PC-3 (cell line): ENCODE results near the gene ASCL1. TPM values are rescaled to one million over a fixed set of nuclear protein-coding genes. Genes with fewer than 3 reads are reported as not detected.

Source experiments
- ATAC-seq: fragments of 200-7000 bp; cut with Tn5 transposase; 2 replicates; pipeline ENCODE4 v1.9.1; 2020; ENCODE audit warnings: mild to moderate bottlenecking, moderate library complexity
- BruUV-seq: library from RNA; stranded (reverse); fragments of 400-500 nt; replicated peaks from 2 replicates; lab custom pipeline; 2021; lab: Mats Ljungman, UMichigan
- CTCF ChIA-PET: fragments of 300-600 bp; sonication (Branson Sonifier 250); formaldehyde crosslinking; loops from one replicate; lab custom pipeline; 2022; ENCODE audit warnings: antibody characterized with exemption; lab: Charles Lee
- POLR2A ChIA-PET: fragments of 300-600 bp; sonication (Branson Sonifier 250); formaldehyde crosslinking; loops from one replicate; lab custom pipeline; 2022; ENCODE audit warnings: antibody characterized with exemption; ENCODE audit not compliant: unreplicated experiment; lab: Charles Lee
- DNase-seq: peaks from one replicate; pipeline ENCODE4 v3.0.0-alpha.2; 2015
- H2AFZ ChIP-seq: fragments of 300-600 bp; sonication (generic); 2 replicates; pipeline ENCODE4 v1.6.0; 2016; ENCODE audit warnings: antibody characterized with exemption, low read length
- H3F3A ChIP-seq: fragments of 300-600 bp; sonication (generic); one replicate; pipeline ENCODE4 v1.6.0; 2017; ENCODE audit warnings: antibody characterized with exemption, low read length, control low read depth, mild to moderate bottlenecking; ENCODE audit not compliant: unreplicated experiment
- H3K27ac ChIP-seq: fragments of 300-600 bp; sonication (generic); 2 replicates; pipeline ENCODE4 v1.5.1; 2016; ENCODE audit warnings: mild to moderate bottlenecking, low read length
- H3K27me3 ChIP-seq: fragments of 300-600 bp; sonication (generic); 2 replicates; pipeline ENCODE4 v1.6.1; 2016; ENCODE audit warnings: low read length, mixed read lengths
- H3K36me3 ChIP-seq: fragments of 300-600 bp; sonication (generic); 2 replicates; pipeline ENCODE4 v1.6.1; 2016; ENCODE audit warnings: low read depth, mixed run types, low read length, mixed read lengths
- H3K4me1 ChIP-seq: fragments of 300-600 bp; sonication (generic); 2 replicates; pipeline ENCODE4 v1.5.1; 2016; ENCODE audit warnings: low read length; ENCODE audit not compliant: insufficient read depth
- H3K4me2 ChIP-seq: fragments of 300-600 bp; sonication (generic); 2 replicates; pipeline ENCODE4 v1.6.0; 2016; ENCODE audit warnings: low read length
- H3K4me3 ChIP-seq: fragments of 300-600 bp; sonication (generic); 2 replicates; pipeline ENCODE4 v1.5.1; 2016; ENCODE audit warnings: mild to moderate bottlenecking, low read length, mixed read lengths
- H3K79me2 ChIP-seq: fragments of 300-600 bp; sonication (generic); 2 replicates; pipeline ENCODE4 v1.6.1; 2017; ENCODE audit warnings: low read length, mixed read lengths
- H3K9ac ChIP-seq: fragments of 300-600 bp; sonication (generic); 2 replicates; pipeline ENCODE4 v1.6.0; 2016; ENCODE audit warnings: mild to moderate bottlenecking, low read length
- H3K9me2 ChIP-seq: fragments of 300-600 bp; sonication (generic); replicated peaks from 2 replicates; pipeline ENCODE4 v1.6.1; 2016; ENCODE audit warnings: mixed run types, low read length, mixed read lengths
- H3K9me3 ChIP-seq: fragments of 300-600 bp; sonication (generic); 2 replicates; pipeline ENCODE4 v1.6.1; 2016; ENCODE audit warnings: low read length, mixed read lengths
- H4K20me1 ChIP-seq: fragments of 300-600 bp; sonication (generic); 2 replicates; pipeline ENCODE4 v1.6.1; 2016; ENCODE audit warnings: low read length, mixed read lengths
- CTCF ChIP-seq: fragments of 300-600 bp; sonication (generic); conservative IDR thresholded peaks from 2 replicates; pipeline ENCODE4 v1.5.1; 2017; ENCODE audit warnings: antibody characterized with exemption, low read depth, mild to moderate bottlenecking, low read length
- EZH2 ChIP-seq: fragments of 300-600 bp; sonication (generic); IDR thresholded peaks from one replicate; pipeline ENCODE4 v1.6.1; 2017; ENCODE audit warnings: antibody characterized with exemption, mild to moderate bottlenecking, low read length; ENCODE audit not compliant: unreplicated experiment
- EZH2phosphoT487 ChIP-seq: fragments of 300-600 bp; sonication (generic); IDR thresholded peaks from 2 replicates; pipeline ENCODE4 v1.6.1; 2018; ENCODE audit warnings: mild to moderate bottlenecking, antibody characterized with exemption, low read length, borderline replicate concordance
- intact Hi-C: fragments of 100-400 bp; cut with micrococcal nuclease; formaldehyde crosslinking; loops from 2 replicates; pipeline ENCODE4 v1.9.0; 2023
- total RNA-seq: library from RNA; depleted of rRNA; stranded (reverse); fragments of >200 nt; gene quantifications from 2 replicates; pipeline ENCODE4 v1.2.3, GENCODE V29; 2014

Gene ASCL1
- total RNA-seq, 1 experiment from 2014 or later, result not detected

GRCh38 chr12:102965281-102966155 lies 8.0 kb downstream of the ASCL1 start:
- no peaks in the 10 kb centered on the region for H3K4me1 ChIP-seq

GRCh38 chr12:102966200-102966863 lies 8.9 kb downstream of the ASCL1 start:
- ChIA-PET POLR2A (no interaction called here), CTCF (no interaction called here)
- H3K4me2 ChIP-seq, result no peak overlapping the region
- no peak for TF ChIP-seq CTCF
- no peaks in the 10 kb centered on the region for H4K20me1 ChIP-seq
- DNase-seq, result no peak
- H3K27ac ChIP-seq, result no peak overlapping the region
- H3K27me3 ChIP-seq, result peaks cover 48% of the 10 kb centered on the region
- no peak overlapping the region for H3K4me3 ChIP-seq
- H3K9me3 ChIP-seq, result peaks cover 4% of the 10 kb centered on the region; the same call in 1 of the 2 replicates
- no peaks in the 10 kb centered on the region for H3K79me2 ChIP-seq
- H2AFZ ChIP-seq, result no peak overlapping the region
- BruUV-seq, result no TSS peak
- no peaks in the 10 kb centered on the region for H3K4me1 ChIP-seq
- no peaks in the 10 kb centered on the region for H3K36me3 ChIP-seq
- intact Hi-C loops, result no loop called here
- H3F3A ChIP-seq, result no peaks in the 10 kb centered on the region
- ATAC-seq, result no peak
- no peak overlapping the region for H3K9ac ChIP-seq
- H3K9me2 ChIP-seq, result no peaks in the 10 kb centered on the region

More at GRCh38 chr12:102965281-102966155, 8.0 kb downstream of the ASCL1 start:
- Histone ChIP-seq H3K9me3 (peaks cover 4% of the 10 kb centered on the region; the same call in 1 of the 2 replicates), H3K36me3 (no peaks in the 10 kb centered on the region), H3K9me2 (no peaks in the 10 kb centered on the region), H3K27ac (no peak overlapping the region), H4K20me1 (no peaks in the 10 kb centered on the region), H3K4me3 (no peak overlapping the region), H2AFZ (no peak overlapping the region), H3K9ac (no peak overlapping the region), H3K27me3 (peaks cover 56% of the 10 kb centered on the region), H3K4me2 (no peak overlapping the region), H3F3A (no peaks in the 10 kb centered on the region), H3K79me2 (no peaks in the 10 kb centered on the region)
- ChIA-PET POLR2A (no interaction called here), CTCF (no interaction called here)
- no TSS peak for BruUV-seq
- intact Hi-C loops, result no loop called here
- ATAC-seq (no peak), DNase-seq (no peak)
- TF ChIP-seq EZH2, result no peak
- no peak for TF ChIP-seq CTCF
- TF ChIP-seq EZH2phosphoT487, result no peak

- Histone ChIP-seq H3K9me2 (no peaks in the 10 kb centered on the region), H4K20me1 (no peaks in the 10 kb centered on the region), H3K4me1 (no peaks in the 10 kb centered on the region), H2AFZ (no peak overlapping the region), H3K4me3 (no peak overlapping the region), H3K27me3 (peaks cover 10% of the 10 kb centered on the region), H3K79me2 (no peaks in the 10 kb centered on the region), H3K9me3 (no peaks in the 10 kb centered on the region), H3K36me3 (no peaks in the 10 kb centered on the region), H3K4me2 (no peak overlapping the region), H3K27ac (no peak overlapping the region), H3F3A (no peaks in the 10 kb centered on the region), H3K9ac (no peak overlapping the region)
- no TSS peak for BruUV-seq
- CTCF ChIA-PET, result no interaction called here
- intact Hi-C loops, result no loop called here
- POLR2A ChIA-PET, result no interaction called here
- TF ChIP-seq EZH2, result no peak
- TF ChIP-seq CTCF, result no peak
- no peak for TF ChIP-seq EZH2phosphoT487
- ATAC-seq, result no peak
- no peak for DNase-seq
Measured at GRCh38 chr12:102970780-102971179, 13.3 kb downstream of the ASCL1 start.
